ENCODE measurements around the gene CCNG2. TPM values are rescaled to one million over a fixed set of nuclear protein-coding genes. Genes with fewer than 3 reads are reported as not detected.

Gene CCNG2
- total RNA-seq, 2 donors from 2014 or later = 13.5 to 13.7 TPM

GRCh38 chr4:77201857-77202256, 44.9 kb downstream of the CCNG2 start:
- Histone ChIP-seq H3K4me1 (no peaks in the 10 kb centered on the region), H3K27me3 (no peaks in the 10 kb centered on the region), H3K9me3 (no peaks in the 10 kb centered on the region), H3K27ac (no peak overlapping the region), H3K4me3 (no peak overlapping the region), H3K36me3 (replicated peaks in 1 of 2; ENCODE audit: insufficient read depth in 1 of 2, low read depth in 2 of 2) (no peaks in the 10 kb centered on the region)
- TF ChIP-seq POLR2A (IDR thresholded peaks at IDR 0.05) = no peak
- no peak for TF ChIP-seq CTCF (IDR thresholded peaks at IDR 0.05)
- DNase-seq = no peak
- no peak for ATAC-seq
- intact Hi-C loops (cut with DNase I) = loop anchor here (10.0 kb wide), 1 partner anchor 77 kb away; no protein-coding TSS in a partner anchor
- WGBS, 2 donors = 63 to 66% methylated on average over 3 of the region's 3 CpGs

- WGBS, 2 donors = 62 to 69% methylated on average over 1 of the region's 1 CpG
- Histone ChIP-seq H3K36me3 (replicated peaks in 1 of 2; ENCODE audit: insufficient read depth in 1 of 2, low read depth in 2 of 2) (no peaks in the 10 kb centered on the region), H3K27ac (no peak overlapping the region), H3K4me3 (no peak overlapping the region), H3K4me1 (no peaks in the 10 kb centered on the region), H3K27me3 (no peaks in the 10 kb centered on the region), H3K9me3 (no peaks in the 10 kb centered on the region)
- no peak for ATAC-seq
- DNase-seq = no peak
- no peak for TF ChIP-seq CTCF (IDR thresholded peaks at IDR 0.05)
- TF ChIP-seq POLR2A (IDR thresholded peaks at IDR 0.05) = no peak
- intact Hi-C loops (cut with DNase I) = loop anchor here (10.0 kb wide), 1 partner anchor 78 kb away; no protein-coding TSS in a partner anchor
These were observed 45.5 kb downstream of the CCNG2 start for GRCh38 chr4:77202491-77202890.

- 6 to 9% methylated on average over 8 of the region's 8 CpGs for WGBS, 2 donors
- no peaks in the 10 kb centered on the region for H3K27me3 ChIP-seq
- intact Hi-C loops (cut with DNase I) = loop anchor here (10.0 kb wide), 1 partner anchor 79 kb away; no protein-coding TSS in a partner anchor
- no peak overlapping the region for H3K4me3 ChIP-seq
- peak; percentile 51 to 90 (median 83) for TF ChIP-seq CTCF (IDR thresholded peaks at IDR 0.05)
- TF ChIP-seq POLR2A (IDR thresholded peaks at IDR 0.05) = no peak
- H3K27ac ChIP-seq = no peak overlapping the region
- peak; percentile 86 for ATAC-seq
- H3K36me3 ChIP-seq (replicated peaks in 1 of 2; ENCODE audit: insufficient read depth in 1 of 2, low read depth in 2 of 2) = no peaks in the 10 kb centered on the region
- H3K4me1 ChIP-seq = no peaks in the 10 kb centered on the region
- H3K9me3 ChIP-seq = no peaks in the 10 kb centered on the region
- DNase-seq = peak; percentile 70 to 80 (median 72)
These were observed 46.6 kb downstream of the CCNG2 start for GRCh38 chr4:77203380-77204197.

- DNase-seq (no peak), ATAC-seq (no peak)
- H3K27ac ChIP-seq = no peak overlapping the region
- no peaks in the 10 kb centered on the region for H3K36me3 ChIP-seq (replicated peaks in 1 of 2; ENCODE audit: insufficient read depth in 1 of 2, low read depth in 2 of 2)
- H3K9me3 ChIP-seq = no peaks in the 10 kb centered on the region
- H3K27me3 ChIP-seq = no peaks in the 10 kb centered on the region
- no peak for TF ChIP-seq CTCF (IDR thresholded peaks at IDR 0.05)
- TF ChIP-seq POLR2A (IDR thresholded peaks at IDR 0.05) = no peak
- intact Hi-C loops (cut with DNase I) = loop anchor here (10.0 kb wide), 1 partner anchor 80 kb away; no protein-coding TSS in a partner anchor
- H3K4me1 ChIP-seq = no peaks in the 10 kb centered on the region
- H3K4me3 ChIP-seq = no peak overlapping the region
These were observed 47.6 kb downstream of the CCNG2 start for GRCh38 chr4:77204621-77205020.
